GM21717 (cell line): ENCODE results near the gene TMEM141.

Source experiments
- ATAC-seq: cut with Tn5 transposase; IDR thresholded peaks from one replicate; pipeline ENCODE4 v1.9.1; 2021; ENCODE audit warnings: mild to moderate bottlenecking, moderate library complexity; ENCODE audit not compliant: unreplicated experiment

Gene TMEM141

GRCh38 chr9:136790640-136791515 is at the start of gene TMEM141:
TSS of gene TMEM141 (plus strand) at chr9:136791344. CDS start at chr9:136791371, 27 bp downstream.
- peak; percentile 80 for ATAC-seq

- no peak for ATAC-seq
These were observed 49.1 kb upstream of the TMEM141 start for GRCh38 chr9:136741883-136742571.

DNA sequence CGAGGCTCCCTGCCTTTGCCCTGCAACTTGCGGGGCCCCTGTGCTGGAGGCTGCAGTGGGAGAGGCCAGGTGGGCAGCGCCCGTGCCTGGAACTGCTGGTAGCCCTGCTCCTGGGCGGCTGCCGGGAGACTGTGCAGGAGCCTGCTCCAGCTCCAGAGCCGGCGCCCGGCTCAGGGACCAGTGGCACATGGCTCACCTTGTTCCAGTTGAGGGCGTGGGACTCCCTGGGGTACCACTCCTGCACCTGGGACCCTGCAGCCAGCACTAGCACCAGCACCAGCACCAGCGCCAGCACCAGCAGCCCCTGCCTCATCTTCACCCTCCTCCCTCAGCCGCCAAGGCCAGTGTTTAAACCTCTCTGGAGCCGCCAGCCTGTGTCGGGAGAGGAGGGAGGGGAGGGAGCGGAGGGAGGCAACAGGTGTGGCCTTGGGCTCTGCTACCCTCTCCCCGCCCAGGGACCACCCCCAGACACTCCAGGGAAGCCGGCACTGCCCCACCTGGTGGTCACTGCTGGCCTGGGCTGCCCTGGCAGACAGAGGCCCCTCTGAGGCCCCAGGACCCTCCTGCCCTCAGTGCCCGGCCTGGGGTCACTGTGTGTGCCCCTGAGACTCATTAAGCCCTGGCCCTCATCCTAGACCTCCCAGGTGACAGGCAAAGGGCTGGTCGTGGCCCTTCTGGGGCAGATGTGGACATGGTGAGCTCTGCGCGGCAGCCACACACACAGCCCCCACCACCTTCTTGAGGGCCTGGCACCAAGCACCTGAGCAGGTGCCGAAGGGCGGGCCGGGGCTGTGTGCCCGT is 48.4 kb upstream of the TMEM141 start, which contains the start of gene LCN10:
Gene LCN10, minus strand, starts transcription at position 350 of the 801 bp plus-strand sequence. Its CDS starts 37 bp downstream, at position 313.
- ATAC-seq = no peak

DNA sequence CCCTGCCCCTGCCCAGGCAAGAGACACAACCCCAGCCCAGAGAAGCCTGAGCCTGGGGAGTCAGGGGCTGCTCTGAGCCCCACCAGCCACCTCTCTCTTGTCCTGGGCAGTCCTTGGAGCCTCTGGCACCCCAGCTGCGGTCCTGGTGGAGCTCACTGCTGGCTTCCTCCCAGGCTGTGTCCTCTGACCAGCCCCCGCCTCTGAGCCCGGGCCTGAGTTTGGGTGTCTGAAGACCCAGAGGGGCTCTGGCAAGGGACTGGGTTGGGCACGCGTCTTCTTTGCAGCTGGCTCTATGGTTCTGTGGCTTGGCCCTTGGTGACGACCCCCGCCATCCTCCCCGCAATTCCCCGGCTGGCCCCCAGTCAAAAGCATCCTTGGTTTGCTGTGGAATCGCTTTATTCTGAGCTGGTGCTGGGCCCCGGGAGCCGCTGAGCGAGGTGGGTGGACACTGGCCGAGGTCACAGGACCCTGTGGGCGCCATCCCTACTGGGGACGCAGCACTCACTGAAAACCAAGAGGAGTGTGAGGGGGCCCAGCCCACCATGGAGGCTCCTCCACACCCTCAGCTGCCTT is 47.4 kb upstream of the TMEM141 start:
- no peak for ATAC-seq

GRCh38 chr9:136744773-136745172 is 46.4 kb upstream of the TMEM141 start:
- no peak for ATAC-seq

GRCh38 chr9:136745389-136746154 is 45.6 kb upstream of the TMEM141 start:
- no peak for ATAC-seq

GRCh38 chr9:136746155-136746490 is 45.0 kb upstream of the TMEM141 start:
- ATAC-seq = no peak

DNA sequence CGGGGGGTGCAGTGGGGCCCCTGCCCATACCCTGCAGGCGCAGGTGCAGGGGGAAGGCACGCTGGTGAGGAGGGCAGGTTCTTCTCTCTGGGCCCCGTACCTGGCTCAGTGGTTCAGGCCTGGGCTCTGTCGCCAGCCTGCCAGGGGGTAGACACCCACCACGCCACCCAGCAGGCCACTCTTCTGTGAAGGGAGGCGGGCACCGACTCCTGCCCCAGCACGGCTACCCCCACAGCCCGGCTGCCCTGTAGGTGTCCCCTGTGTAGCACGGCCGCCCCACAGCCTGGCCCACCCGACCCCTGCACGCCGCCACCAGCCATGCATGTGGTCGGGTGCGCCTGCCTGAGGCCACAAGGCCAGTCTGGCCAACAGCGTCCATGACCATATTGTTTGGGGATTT is 44.5 kb upstream of the TMEM141 start:
- no peak for ATAC-seq

DNA sequence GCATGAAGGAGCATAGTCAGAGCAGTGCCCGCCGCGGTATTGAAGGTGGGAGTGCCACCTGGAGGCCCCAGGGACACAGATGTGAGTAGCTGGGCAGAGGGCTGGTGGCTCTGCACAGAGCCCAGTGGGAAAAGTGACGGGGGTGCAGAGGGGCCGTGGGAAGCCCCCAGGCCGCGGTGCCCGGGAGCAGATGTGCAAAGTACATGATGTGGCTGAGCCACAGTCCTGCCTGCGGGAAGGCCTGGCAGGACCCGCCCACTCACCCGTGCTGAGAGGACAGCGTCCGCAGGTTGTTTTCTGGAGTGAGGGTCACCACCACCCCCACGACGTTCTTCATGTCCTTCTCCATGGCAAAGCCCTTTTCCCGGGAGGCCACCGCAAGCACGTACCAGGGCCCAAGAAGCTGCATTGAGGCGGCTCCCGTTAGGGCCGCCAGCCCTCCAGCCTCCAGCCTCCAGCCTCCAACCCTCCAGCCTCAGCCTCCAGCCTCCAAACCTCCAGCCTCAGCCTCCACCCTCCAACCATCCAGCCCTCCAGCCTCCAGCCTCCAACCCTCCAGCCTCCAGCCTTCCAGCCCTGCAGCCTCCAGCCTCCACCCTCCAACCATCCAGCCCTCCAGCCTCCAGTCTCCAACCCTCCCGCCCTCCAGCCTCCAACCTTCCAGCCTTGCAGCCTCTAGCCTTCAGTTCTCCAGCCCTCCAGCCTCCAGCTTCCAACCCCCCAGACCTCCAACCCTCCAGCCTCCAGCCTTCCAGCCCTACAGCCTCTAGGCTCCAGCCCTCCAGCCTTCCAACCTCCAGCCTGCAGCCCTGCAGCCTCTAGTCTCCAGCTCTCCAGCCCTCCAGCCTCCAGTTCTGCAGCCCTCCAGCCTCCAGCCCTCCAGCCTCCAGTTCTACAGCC is 43.7 kb upstream of the TMEM141 start:
- no peak for ATAC-seq

DNA sequence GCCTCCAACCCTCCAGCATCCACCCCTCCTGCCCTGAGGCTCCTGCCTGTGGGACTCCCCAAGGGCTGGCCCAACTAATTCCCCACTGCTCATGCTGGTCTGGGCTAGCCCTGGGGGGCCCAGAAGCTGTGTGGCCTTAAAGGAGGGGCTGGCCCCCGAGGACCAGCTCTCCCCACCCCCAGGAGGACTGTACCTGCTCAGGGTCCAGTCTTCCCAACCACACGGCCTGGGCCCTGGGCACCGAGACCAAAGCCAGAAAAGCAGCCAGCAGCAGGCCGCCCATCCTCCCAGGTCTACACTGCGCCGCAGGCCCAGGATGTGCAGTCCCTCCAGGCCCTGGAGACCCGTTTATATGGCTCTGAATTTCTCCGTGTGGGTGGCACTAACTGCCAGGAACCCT is 42.9 kb upstream of the TMEM141 start, which contains the start of gene LCN6:
Gene LCN6, minus strand, starts transcription at position 325 of the 400 bp plus-strand sequence. Its CDS starts 42 bp downstream, at position 283.
- ATAC-seq = no peak

GRCh38 chr9:136748666-136749611 is 42.2 kb upstream of the TMEM141 start:
- no peak for ATAC-seq

DNA sequence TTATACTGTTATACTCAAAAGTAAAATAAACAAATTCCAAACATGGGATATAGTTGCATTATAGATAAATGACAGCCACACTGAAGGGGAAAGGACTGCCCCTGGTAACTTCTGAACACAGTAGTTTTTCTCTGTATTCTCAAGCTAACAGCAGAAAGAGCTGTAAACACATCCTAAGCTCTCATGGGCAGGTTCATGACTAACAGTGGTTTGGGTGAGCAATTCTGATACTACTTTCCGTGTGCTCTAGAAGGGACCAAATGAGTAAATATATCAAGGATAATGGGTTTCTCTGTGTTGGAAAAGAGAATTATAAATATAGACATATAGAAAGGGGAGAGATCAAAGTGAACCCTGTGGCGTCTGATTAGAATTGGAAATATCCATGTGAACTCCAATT is 40.6 kb upstream of the TMEM141 start:
- ATAC-seq = no peak

GRCh38 chr9:136751244-136751643 is 39.9 kb upstream of the TMEM141 start:
- no peak for ATAC-seq

GRCh38 chr9:136751814-136752213 is 39.3 kb upstream of the TMEM141 start:
- no peak for ATAC-seq

DNA sequence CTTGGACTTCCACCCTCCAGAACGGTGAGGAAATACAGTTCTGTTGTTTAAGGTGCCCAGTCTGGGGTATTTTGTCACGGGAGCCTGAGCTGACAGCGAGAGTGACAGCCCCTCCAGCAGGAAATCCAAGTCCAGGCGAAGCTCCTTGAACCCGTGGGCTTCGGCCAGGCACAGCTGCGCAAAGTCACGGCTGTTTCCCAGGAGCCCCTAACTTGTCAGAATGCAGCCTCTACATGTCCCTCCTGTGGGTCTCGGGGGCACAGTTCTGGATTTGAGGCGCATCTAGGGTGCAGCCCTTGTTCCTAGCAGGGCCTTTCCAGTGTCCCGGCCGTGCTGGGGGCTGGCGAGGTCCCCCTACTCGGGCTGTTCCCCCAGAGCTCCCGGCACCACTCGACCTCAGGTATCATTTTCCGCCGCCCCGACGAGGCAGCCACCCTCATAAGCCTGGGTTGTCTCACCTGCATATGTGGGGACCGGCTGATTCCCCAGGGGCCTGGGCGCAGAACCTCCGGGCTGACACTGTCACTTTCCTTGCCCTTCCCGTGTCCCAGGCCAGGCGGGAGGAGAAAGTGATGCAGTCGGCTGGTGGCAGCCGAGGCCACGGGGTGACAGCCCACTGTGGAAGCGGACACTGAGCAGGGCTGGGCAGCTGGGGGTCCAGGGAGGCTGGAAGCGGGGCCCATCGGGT is 37.6 kb upstream of the TMEM141 start:
- ATAC-seq = no peak

DNA sequence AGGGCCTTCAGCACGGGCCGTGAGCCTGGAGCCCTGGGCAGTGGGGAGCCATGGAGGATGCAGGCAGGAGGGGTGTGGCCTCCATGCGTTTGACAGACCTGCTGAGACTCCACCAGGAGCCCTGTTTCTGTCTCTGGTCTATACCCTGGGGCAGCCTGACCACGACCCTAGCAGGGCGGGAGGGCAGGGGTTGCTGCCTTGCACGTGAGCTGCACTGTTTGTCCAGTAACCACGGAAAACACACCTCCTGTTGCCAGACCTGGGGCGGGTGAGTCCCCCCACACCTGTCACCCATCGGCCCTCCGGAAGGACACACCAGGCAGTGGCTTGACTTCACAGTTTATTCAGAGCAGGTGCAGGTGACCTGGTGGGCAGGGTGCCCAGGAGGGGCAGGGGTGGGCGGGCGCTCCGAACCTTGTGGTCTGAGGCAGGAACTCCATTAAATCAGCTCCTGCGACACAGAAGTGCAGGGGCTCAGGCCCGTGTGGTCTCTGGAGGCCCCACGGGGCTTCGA is 37.0 kb upstream of the TMEM141 start:
- ATAC-seq = no peak

DNA sequence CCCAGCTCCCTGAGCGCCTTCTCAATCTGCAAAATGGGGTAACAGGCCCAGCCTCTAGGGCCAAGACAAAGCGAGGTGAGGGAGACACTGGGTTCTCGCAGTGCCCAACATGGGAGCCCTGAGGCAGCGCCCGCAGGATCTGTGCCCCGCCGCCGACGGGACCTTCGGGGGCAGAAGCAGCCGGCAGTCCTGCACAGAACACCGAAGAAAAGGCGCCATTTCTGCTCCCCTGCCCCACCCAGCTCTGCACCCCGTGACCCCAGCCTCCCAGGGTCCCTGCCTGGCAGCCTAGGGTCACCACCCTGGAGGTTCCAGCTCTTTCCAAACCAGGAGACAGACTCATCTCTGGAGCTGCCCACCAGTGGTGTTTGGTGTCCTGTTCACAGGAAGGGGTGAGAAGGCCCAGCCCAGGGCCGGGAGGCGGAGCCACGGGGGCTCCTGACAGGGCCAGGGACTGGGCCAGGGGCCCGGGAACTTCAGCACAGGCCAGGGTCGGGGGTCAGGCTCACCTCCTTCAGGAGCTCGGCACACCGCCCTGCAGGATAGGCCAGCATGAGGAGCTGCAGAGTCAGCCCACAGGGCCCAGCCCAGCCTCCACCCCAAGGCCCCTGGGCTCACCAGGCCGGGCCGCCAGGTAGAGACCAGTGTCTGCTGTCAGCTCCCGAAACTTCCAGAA is 36.4 kb upstream of the TMEM141 start:
- ATAC-seq = no peak
